Lower leg skin (tissue), 4 donors: ENCODE results near the gene B3GALT5. TPM values are rescaled to one million over a fixed set of nuclear protein-coding genes. Genes with fewer than 3 reads are reported as not detected.

Source experiments
- DNase-seq, 2 donors: peaks; one replicate each; pipeline ENCODE4 v3.0.0-alpha.2; 2019; ENCODE audit warnings: low spot score in 2 of 2
- H3K4me3 ChIP-seq: fragments of 200-600 bp; sonication (generic); 2 replicates; pipeline ENCODE4 v1.5.1; 2017; ENCODE audit warnings: mild to moderate bottlenecking, low read depth; ENCODE audit not compliant: poor library complexity, severe bottlenecking
- CTCF ChIP-seq, 3 donors: fragments of 450-650 bp; IDR thresholded peaks; one replicate each; pipeline ENCODE4 v1.5.1; 2016; ENCODE audit warnings: antibody characterized with exemption in 3 of 3, mild to moderate bottlenecking in 3 of 3, moderate library complexity in 2 of 3
- POLR2A ChIP-seq, 2 donors: fragments of 450-650 bp; IDR thresholded peaks; one replicate each; pipeline ENCODE4 v1.6.1; 2016 to 2017; ENCODE audit warnings: antibody characterized with exemption in 2 of 2, mild to moderate bottlenecking in 1 of 2, moderate library complexity in 1 of 2
- WGBS, 2 donors: methylation state at CpG; one replicate each; pipeline ENCODE4 v1.1.5; 2018; 5-methylcytosine and 5-hydroxymethylcytosine counted together
- intact Hi-C: fragments of 100-400 bp; cut with DNase I; formaldehyde crosslinking; loops from one replicate; pipeline ENCODE4 v1.15.0; 2023; ENCODE audit warnings: low total_unique reads
- total RNA-seq, 4 donors: library from RNA; depleted of rRNA; stranded (reverse); fragments of >200 nt; gene quantifications; one replicate each; pipeline ENCODE4 v1.1.0, GENCODE V29; 2016

The B3GALT5 gene
- total RNA-seq, 4 donors from 2014 or later = 0.89 to 7.6 (median 4.1) TPM

GRCh38 chr21:39721885-39722284, 109.1 kb downstream of the B3GALT5 start:
- intact Hi-C loops = no loop called here
- 88 to 90% methylated on average over 1 of the region's 1 CpG for WGBS, 2 donors
- no peak for DNase-seq
- no peak for TF ChIP-seq POLR2A (IDR thresholded peaks at IDR 0.05)
- TF ChIP-seq CTCF (IDR thresholded peaks at IDR 0.05) = no peak
- no peak overlapping the region for H3K4me3 ChIP-seq

Other genes with a start within 250 kb of the B3GALT5 start
- under 1 TPM in 3 of 4 donors, not detected in 1; 0.30 to 0.81 (median 0.79) TPM for gene LCA5L, start 167.2 kb upstream of the B3GALT5 start, total RNA-seq
- 1 to 10 TPM in 2 of 4 donors, under 1 TPM in 1, not detected in 1; 0.74 to 3.7 (median 3.5) TPM for gene SH3BGR, start 161.0 kb upstream of the B3GALT5 start, total RNA-seq
- 1 to 10 TPM in 3 of 4 donors, not detected in 1; 1.2 to 1.4 (median 1.3) TPM for gene IGSF5, start 132.2 kb downstream of the B3GALT5 start, total RNA-seq